ENCODE measurements around the gene GPC5.
"Not testable (repeated sequence)": the region's sequence is repeated elsewhere in the genome, so short reads cannot be mapped to it uniquely, and the experiment has no call there.

Gene GPC5

GRCh38 chr13:92602560-92602959 lies 1204.1 kb downstream of the GPC5 start:
- DNase-seq, result no peak

DNA sequence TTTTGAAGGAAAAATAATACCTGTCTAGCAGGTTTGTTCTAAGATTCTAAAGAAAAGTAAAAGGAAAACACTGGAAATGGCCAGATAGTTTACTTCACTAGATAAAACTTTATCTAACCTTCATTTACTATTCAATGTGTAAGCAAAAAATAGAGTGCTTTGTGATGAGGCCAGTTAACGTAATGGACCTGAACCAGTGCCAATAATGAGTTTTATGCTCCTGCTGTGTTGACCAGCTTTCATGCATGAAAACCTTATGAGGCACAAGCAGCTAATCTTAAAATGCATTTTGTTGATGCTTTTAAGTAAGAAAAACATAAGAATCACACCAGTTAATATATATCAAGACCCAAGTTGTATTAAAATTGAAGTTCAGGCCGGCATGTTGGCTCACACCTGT lies 1211.0 kb downstream of the GPC5 start:
- no peak for DNase-seq

- DNase-seq, result no peak
Measured at GRCh38 chr13:92612892-92613291, 1214.5 kb downstream of the GPC5 start.

DNA sequence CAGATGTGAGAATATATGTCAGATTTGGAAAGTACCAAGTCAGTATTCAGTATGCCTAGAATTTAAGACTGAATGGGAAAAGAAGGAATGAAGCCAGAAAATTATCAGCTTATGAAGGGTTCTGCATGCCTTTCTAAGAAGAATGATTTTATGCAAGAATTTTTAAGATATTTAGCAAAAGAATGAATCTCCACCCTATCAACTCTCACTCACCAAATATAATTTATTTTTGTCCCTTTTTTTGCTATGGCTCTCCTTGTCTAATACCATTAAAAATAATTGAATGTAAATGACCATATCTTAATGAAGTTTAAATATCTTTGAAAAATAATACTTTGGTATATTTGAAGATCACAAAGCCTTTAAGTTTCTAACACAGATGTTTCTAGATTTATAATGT lies 1215.5 kb downstream of the GPC5 start:
- DNase-seq, result no peak

- DNase-seq, result no peak
Measured at GRCh38 chr13:92621985-92622384, 1223.6 kb downstream of the GPC5 start.

DNA sequence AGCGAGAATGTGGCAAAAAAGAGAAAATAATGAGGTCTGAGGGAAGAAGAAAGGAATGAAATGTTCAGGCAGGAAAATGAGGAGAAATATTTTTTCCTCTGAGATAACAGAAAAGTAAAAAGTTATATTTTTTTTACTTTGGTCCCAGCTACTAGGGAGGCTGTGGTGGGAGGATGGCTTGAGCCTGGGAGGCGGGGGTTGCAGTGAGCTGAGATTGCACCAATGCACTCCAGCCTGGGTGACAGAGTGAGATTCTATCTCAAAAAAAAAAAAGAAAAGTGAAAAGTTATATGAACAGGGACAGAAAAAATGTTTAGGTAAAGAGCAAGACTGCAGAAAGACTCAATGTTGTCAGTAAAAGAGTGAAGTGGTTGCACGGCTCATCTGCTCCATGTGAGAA lies 1224.5 kb downstream of the GPC5 start:
- DNase-seq, result no peak

DNA sequence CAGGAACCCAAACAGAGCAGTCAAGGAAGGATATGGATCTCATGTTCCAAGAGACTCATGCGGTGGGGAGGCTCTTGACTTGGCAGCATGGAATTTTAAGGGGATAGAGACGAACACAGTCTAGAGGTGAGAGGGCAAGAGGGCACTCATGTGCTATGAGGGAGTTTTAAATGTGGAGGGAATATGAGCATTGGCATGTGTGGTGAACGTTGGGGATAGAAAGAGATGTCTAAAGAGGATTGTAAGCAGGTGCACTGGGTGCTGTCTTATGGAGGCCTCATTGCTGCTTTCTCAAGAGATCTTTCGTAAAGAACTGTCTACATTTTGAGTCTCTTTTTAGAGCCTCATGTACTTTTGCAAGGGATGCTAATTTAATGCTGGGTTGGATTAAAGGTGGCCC lies 1227.9 kb downstream of the GPC5 start:
- DNase-seq, result no peak

GRCh38 chr13:92640936-92641335 lies 1242.5 kb downstream of the GPC5 start:
- no peak for DNase-seq

GRCh38 chr13:92649140-92649813 lies 1250.9 kb downstream of the GPC5 start:
- no peak for DNase-seq

GRCh38 chr13:92656103-92656502 lies 1257.7 kb downstream of the GPC5 start:
- DNase-seq, result no peak

GRCh38 chr13:92656648-92657047 lies 1258.2 kb downstream of the GPC5 start:
- DNase-seq, result no peak

DNA sequence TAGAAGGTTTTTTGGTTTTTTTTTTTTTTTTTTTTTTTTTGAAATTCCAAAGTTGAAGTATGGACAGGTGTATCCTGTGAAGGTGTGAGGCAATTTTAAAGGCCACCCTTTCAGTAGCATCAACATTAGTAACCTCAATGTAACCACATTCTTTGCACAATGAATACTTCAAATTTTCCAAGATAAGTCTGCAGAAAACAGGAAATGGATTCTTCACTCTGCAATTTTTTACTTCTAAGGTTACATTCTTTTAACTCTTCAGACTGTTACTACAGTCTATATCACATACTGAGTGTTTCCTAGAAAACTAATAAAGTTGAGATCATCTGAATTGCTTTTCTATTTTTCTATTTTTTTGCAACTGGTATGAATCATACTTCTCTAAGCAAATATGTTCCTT lies 1259.1 kb downstream of the GPC5 start:
- DNase-seq, result no peak

DNA sequence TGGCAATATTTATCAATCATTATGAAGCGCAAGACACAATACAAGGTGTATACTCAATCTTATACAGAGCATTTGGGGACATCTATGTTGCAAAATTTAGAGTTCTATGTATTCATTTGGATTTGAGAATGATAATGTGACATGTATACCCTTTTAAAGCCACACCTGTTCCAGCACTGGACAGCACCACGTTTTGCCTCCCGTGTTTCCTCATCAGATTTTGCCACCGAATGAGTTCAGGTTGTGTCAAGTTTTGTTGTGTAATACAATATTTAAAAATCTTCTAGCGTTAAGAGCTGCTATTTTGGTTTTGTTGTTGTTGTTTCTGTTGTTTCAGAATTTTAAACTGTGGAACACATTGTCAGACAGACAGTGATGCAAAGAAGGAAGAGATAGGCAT lies 1259.9 kb downstream of the GPC5 start:
- DNase-seq, result no peak

DNA sequence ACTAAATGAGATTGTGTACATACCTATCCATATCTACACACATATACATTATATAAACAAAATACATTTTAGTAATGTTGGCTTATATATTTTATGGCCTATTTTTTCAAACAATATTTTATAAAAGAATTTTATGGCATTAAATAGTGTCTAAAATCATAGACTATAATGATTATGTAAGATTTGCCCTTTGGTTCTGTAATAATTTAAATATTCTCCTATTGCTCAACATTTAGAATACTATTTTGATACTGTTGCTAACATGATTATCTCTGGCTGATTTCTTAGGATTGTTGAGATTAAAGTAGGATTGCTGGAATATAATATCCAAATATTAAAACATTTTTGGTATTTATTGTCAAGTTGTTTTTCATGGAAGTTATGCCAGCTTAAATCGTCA lies 1263.0 kb downstream of the GPC5 start:
- no peak for DNase-seq

- no peak for DNase-seq
Measured at GRCh38 chr13:92668157-92668556, 1269.7 kb downstream of the GPC5 start.

- DNase-seq, result no peak
Measured at GRCh38 chr13:92670096-92670495, 1271.7 kb downstream of the GPC5 start.

DNA sequence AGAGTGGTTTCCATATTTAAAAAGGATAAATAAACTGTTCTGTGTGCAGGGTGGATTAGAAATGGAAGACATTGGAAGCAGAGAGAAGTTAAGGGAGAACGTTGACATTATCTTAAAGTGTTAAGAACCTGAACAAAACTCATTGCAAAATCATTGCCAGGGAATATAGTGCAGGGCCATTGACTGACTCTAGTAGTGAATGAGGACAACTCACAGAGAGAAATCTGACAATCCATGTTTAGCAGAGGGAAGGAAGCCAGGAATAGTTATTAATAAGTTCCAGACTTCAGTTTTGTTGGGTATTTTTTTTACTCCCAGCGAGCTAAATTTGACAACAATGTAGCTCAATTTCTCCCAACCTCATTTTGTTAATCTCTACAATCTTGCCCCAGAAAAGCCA lies 1273.4 kb downstream of the GPC5 start:
- DNase-seq, result no peak

GRCh38 chr13:92676246-92676645 lies 1277.8 kb downstream of the GPC5 start:
- DNase-seq, result no peak

GRCh38 chr13:92677571-92677970 lies 1279.2 kb downstream of the GPC5 start:
- DNase-seq, result no peak

- no peak for DNase-seq
Measured at GRCh38 chr13:92679602-92680001, 1281.2 kb downstream of the GPC5 start.

DNA sequence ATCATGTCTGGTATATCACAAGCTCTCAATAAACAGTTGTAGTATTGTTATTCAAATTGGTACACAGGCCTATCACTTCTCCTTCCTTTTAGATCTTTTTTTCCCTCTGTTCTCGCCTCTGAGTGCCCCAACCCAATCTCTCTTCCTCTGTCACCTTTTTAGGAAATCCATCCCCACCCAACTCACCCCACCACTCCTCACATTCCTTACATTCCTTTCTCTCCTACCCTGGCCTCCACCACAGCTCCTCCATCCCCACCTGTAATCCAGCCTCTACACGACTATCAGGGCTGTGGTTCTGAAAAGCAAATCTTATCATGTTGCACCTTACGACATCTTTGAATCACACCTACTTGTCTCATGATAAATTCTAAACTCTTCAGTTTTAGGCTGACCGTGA lies 1282.8 kb downstream of the GPC5 start:
- DNase-seq, result no peak

DNA sequence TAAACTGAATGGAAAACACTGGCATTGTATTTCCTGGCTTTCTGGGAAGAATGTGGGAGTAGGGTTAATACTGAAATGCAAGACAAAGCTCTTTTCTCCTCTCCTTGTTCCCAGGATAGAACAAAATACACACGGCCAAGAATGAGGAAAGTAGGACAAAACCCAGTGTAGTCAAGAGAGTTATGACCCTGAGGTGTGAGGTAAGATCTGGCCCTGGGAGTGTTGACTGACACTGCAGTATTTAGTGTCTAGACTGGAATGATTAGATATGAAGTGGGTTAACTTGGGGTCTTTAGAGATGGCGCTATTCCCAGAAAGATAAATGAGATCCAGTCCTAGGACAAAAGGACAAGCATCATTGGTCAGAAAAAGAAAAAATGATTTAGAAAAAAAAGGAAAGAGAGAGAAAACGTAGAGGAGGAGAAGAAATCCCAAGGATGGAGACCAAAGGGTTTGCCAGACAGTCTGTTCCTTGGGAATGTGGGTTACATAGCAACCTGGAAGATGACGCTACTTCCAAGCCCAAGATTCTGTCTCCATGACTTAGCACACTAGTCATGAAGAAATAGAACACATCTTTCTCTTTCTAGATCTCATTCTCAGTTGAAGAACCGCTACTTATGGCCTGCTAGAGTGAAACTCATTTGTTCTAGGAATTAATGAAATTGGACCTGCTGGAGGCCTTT lies 1284.6 kb downstream of the GPC5 start:
- peak; percentile 17 for DNase-seq

- DNase-seq, result no peak
Measured at GRCh38 chr13:92694047-92694446, 1295.6 kb downstream of the GPC5 start.

DNA sequence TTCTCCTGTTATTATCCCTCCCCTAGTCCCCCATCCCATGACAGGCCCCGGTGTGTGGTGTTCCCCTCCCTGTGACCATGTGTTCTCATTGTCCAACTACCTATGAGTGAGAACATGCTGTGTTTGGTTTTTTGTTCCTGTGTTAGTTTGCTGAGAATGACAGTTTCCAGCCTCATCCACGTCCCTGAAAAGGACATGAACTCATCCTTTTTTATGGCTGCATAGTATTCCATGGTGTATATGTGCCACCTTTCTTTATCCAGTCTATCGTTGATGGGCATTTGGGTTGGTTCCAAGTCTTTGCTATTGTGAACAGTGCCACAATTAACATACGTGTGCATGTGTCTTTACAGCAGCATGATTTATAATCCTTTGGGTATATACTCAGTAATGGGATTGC lies 1297.4 kb downstream of the GPC5 start:
- DNase-seq, result not testable (repeated sequence)

DNA sequence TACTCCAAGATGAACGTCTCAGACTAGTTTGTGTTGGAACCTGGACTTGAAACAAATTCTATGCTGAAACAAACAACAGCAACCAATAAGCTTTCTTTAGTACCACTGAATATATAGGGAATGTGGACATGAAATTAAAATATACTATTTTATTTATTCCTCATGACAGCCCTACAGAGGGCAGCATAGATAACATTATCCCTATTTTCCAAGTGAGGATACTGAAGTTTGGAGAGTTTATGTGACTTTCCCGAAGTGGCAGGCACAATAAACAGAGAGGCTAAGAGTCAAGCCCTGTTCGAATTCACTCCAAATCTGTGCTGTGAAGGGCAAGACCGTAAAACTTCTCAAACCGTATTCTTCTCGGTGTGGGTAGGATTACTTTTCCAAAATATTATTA lies 1318.3 kb downstream of the GPC5 start:
- DNase-seq, result no peak

Data from femur (tissue), 1 donor.